ENCODE measurements around the gene HOXA4.

HOXA4 gene

DNA sequence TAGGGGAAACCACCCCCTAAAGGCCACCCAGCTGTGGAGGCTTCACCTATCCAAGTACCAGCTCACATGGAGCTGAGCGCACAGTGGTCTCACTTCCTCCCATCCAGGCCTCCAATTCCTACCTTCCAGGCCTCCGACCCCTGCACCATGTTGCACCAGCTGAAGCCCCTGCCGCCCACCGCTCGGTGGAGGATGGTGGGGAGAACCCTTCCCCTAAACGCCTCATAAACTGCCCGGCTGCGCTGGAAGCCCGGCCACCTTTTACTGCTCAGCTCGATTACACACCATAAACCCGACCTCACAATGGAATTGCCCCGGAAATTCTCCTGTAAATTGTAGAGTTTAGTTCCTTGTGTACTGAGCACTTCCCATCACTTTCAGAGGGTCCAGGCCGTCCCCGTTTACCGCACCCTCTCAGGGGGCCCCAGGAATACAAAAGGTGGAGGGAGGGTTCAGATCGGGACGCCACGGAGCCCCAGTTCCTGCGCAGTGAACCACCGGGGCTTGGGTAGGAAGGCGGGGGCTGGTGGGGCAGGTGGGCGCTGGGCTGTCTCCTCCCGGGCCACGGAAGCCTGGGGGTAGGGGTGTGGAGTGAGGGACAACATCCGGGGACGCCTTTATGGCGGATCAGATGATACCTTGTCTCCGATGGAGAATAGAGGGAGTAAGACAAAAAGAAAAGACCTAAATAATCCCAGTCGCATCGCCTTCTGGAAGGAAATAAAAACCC is 27.3 kb upstream of the HOXA4 start:
- DNase-seq = no peak

DNA sequence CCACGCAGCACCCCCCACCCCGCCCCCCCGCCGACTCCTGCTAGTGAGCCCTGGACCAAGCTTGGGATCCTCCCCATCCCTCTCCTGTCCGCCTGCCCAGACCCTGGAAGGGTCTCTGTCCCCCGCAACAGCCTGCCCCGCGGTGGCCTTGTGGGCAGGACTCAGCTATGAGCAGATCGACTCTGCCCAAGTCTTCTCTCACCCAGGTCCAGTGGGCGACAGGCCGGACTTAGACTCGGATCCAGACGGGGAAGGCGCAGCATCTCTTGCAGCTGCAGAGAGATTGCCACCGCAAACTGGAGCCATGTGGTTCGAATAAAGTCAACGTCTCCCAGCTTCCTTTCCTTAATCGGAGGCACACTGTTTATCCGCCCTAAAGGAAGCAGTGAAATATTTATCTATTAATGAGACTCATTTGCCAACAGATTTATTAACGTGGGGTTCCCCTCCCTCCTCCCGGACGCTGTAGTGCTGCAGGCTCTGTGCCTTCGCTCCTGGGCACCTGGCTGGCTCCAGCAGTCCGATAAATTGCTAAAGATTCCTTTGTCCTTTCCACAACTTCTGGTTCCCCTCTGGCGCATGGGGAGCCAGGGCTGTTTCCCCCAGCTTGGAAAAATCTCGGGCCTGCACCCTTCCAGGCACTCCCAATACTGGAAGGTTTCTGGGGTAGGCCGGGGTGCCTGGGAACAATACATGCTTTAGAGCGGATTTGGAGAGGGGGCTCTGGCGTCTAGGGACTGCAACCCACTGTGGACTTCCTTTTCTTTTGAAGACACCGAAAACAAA is 26.6 kb upstream of the HOXA4 start:
- no peak for DNase-seq

DNA sequence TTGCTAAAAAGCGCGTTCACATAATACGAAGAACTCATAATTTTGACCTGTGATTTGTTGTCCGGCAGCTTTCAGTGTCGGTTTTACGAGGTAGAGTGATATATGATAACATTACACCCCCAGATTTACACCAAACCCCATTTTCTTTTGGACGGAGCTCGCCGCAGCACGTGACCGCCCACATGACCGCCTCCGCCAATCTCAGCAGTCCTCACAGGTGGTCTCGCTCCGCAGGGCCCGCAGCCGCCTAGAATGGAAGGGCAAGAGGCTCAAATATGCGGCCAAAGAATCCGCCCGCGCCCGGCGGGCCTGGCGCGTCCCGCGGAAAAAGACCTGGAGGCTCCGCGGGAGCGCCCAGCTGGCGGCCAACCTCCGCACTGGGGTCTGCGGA is 25.9 kb upstream of the HOXA4 start, which contains the start of gene HOXA7:
Gene HOXA7, minus strand, starts transcription at position 168 of the 391 bp plus-strand sequence. Its CDS starts 130 bp downstream, at position 38.
- no peak for DNase-seq

DNA sequence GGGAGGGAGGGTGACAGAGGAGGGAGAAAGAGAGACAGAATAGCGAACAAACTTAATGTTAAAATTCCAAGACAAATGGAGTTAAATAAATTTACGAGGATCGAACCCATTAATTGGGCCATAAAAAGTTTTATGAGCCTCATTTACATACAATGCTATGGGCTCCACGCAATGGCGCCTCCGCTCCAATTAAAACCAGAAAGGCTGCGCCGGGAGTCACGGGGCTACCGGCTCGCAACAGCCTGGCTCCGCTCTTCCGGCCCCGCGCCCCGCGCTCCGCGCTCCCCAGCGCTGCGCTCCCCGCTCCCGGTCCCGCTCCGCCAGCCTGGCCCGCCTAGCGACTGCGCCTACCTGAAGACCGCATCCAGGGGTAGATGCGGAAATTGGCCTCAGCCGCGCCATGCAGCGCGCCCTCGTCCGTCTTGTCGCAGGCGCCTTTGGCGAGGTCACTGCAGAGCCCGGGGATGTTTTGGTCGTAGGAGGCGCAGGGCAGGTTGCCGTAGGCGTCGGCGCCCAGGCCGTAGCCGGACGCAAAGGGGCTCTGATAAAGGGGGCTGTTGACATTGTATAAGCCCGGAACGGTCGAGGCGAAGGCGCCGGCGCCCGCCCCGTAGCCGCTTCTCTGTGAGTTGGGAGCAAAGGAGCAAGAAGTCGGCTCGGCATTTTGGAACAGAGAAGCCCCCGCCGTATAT is 25.4 kb upstream of the HOXA4 start:
- no peak for DNase-seq

DNA sequence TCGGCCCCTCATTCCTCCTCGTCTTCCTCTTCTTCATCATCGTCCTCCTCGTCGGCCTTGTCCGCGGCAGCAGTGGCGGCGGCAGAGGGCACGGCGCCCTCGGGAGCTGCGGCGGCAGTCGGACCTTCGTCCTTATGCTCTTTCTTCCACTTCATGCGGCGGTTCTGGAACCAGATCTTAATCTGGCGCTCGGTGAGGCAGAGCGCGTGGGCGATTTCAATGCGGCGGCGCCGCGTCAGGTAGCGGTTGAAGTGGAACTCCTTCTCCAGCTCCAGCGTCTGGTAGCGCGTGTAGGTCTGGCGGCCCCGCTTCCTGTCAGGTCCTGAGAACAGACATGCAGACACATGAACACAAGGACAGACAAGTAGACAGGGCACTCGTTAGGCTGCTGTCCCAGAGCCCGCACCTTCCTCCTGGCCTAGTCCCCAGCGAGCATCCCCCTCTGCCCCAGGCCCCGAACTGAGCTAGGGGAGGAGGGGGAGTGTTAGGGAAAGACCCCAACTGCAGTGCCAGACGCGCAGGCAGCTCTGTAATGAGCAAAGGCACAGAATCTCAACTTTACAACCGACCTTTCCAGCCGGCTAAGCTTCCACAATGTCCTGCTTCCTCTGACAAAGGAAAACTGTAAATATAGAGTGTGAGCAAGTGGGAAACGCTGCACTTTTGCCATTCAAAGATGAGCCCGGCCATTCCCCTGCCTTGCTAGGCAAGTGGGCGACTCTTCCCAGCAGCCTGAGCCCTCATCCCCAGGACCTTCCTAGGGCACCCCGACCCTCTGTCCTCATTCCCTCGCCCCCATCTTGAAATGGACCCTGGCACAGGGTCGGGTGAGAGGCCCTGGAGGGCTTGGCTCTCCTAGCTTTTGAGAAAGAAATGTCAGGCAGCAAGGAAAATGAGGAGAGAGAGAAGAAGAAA is 24.6 kb upstream of the HOXA4 start:
- no peak for DNase-seq

DNA sequence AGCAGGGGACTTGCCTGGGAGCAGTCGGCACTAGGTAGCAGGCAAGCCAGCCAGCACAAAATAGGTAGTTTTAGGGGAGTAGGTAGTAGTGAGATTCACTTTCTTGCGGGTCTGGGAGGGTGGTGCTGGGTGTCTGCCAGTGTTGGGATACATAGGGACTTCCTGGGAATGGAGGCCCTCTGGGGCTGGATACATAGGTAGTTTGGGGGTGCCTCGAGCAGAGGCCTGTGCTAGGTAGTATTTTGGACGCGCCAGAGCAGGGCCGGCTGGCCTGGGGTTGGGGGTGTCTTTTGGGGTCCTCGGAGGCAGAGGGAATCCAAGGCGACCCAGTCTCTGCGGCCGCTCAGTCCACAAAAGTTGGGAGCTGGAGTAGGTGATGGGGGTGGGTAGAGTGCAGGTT is 23.8 kb upstream of the HOXA4 start:
- no peak for DNase-seq

DNA sequence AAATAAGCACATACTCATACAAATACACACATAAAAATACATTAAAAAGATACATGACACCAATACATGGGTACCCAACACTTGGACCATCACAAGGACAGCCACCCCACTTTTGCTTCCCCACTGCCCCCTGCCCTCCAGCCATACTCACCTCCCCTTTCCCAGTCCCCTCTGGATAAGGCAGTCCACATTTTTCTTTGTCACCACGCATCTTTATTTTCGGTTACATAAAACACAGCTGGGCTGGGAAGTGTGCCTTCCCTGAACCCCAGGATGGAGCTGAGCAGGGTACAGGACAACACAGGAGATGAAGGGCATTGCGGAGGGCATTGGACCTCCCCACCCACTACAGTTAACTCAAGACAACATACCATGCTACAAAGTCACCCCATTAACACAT is 23.0 kb upstream of the HOXA4 start:
- no peak for DNase-seq

DNA sequence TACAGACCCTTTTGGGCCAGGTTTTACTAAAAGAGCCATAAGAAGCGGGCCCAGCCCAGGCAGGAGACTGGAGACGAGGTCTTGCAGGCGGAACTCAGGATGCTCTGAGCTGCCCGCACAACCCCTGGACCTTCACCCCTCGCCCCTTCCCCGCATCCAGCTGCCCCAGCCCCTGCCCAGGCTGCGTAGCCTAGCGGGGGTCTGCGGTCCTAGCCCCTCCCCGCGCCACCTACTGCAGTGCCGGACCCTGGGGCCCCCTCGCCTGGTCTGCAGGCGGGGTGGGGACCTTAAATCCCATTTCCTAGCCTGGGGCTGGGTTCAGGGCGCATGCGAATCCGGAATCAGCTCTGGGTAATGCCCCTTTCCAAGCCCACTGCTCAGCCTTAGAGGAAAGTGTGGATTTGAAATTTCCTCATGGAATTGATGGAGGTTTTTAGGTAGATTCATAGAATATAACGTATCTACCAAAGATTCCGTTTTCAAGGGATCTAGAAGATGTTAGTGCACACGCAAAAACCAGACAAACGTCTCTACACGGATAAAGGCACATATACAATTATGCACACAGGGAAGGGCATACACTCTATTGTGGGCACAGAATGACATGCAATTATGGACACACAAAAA is 22.4 kb upstream of the HOXA4 start:
- DNase-seq = no peak

DNA sequence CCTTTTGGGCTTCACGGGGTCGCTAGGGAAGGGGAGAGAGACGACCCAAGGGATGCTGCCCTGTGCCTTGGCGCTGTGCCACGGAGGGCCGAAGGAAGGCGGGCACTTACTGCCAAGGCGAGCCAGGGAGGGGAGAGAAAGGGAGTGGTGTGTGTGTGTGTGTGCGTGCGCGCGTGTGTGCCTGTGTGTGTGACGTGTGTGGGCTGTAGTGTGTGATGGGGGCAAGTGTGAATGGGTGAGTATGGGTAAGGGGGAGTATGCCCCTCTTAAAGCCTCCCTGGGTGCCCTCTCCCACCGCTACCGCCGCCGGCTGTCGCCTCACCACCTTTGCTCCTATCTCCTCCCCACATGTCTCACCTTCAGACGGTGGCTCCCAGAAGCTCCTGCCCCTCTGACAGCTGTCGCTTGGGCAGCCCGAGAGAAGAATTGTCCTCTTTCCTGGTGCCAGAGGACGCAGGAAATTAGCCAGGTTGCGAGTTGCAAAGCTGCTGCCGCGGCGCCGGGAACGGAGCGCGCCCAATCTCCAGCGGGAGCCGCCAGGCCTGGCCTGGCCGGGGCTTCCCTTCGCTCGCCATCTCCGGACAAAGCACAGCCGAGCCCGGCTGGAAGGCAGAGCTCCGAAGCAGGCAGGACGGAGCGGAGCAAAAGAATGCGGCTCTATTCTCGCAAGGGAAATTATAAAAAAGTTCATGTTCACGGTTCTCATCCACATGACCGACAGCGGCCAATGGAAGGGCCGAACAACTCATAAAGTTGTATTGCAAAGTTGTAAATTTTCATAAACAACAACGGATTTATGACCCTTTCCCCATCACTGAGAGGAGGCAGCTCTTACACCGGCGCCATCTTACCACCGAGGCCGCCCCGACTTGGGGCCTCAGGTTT is 21.6 kb upstream of the HOXA4 start, which contains the start of gene HOXA3:
Gene HOXA3, minus strand, starts transcription at position 653 of the 885 bp plus-strand sequence. CDS start 41,943 bp downstream, outside the sequence.
- DNase-seq = no peak

DNA sequence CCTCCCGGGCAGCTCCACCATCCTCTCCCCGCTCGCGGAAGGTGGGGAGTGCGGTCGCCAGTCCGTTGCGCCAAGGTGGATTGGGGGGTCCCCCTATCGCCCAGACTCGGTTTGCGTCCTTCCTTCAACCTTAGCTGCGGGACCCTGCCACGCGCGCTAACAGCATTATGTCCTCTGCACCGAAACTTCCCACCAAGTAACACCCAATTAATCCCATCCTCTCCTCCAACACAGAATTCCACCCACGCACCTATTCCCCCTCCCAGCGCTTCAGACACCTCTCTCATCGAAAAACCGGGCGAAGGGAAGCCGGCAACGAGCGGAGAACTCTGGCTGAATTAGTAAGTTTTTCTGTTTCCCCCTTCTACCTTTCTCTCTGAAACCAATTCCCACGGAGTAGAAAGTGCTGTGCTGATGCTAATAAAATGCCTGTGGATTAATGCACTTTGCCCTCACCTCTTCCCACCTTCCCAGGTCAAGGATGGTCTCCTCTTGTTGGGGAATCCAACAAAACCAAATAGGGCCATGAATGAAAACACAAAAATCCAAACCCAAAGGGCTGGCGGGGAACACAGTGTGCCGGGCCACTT is 20.9 kb upstream of the HOXA4 start:
- DNase-seq = no peak

DNA sequence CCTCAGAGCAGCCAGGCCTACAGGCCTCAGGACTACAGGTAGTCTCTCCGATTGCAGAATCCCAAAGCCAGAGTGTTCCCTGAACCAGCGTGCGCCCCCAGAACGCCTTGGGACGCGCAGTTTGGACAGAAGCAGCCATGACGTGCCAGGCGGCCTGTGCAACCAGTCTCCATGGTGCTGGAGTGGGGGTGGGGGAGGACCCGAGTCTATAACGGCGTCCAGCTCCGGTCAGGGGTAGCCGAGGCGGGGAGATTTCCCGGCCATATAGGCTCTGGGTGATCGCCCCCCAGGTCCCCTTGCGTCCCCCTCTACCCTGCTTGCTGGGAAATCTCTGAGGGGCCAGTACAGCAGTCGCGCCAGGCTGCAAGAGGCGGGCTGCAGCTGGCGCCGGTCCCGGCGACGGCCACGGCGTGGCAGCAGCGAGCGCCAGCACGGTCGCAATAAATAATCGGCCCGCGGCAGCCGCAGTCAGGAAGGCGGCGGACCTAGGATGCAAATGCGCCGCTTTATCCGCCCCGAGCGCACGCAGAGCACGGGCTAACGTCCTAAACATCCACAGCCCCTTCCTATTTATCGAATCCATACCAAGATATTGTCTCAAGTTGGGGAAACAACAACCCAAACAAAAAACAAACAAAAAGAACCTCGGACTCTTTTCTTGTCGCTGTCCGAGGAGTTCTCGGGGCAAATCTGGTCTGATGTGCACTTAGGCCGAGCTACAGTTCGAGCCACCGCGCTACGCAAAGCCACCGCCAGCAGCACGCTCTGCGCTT is 20.2 kb upstream of the HOXA4 start:
- peak; percentile 50 for DNase-seq

DNA sequence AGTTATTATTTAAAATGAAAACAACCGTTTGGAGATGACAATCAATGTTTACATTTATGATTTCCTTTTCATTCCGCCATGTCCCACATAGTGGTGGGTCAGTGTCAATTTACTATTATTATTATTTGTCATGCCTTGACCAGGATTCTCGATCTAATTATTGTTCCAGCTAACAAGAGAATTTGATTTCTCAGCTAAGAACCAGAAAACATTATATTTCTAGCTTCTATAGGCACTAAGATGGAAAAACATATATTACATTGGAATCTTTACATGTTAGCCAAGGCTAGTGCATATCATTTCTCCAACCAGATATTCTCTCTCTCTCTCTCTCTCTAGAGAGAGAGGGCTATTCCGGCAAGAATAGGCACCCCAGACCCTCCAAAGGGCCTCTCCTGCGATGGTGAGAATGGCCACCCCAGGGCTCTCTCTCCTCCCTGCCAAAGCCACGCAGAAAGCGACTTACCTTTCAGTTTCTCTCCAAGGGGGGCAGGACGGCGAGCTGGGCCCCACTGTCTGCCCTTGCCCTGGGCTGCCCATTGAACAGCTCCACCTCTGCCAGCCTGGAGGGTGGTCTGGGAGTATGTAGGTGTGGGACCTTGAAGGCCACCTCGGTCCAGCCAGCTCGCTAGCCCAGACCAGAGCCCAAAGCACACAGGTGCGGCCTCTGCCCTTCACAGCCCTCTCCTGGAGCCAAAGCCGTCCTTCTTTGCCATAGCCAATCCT is 19.4 kb upstream of the HOXA4 start:
- no peak for DNase-seq

DNA sequence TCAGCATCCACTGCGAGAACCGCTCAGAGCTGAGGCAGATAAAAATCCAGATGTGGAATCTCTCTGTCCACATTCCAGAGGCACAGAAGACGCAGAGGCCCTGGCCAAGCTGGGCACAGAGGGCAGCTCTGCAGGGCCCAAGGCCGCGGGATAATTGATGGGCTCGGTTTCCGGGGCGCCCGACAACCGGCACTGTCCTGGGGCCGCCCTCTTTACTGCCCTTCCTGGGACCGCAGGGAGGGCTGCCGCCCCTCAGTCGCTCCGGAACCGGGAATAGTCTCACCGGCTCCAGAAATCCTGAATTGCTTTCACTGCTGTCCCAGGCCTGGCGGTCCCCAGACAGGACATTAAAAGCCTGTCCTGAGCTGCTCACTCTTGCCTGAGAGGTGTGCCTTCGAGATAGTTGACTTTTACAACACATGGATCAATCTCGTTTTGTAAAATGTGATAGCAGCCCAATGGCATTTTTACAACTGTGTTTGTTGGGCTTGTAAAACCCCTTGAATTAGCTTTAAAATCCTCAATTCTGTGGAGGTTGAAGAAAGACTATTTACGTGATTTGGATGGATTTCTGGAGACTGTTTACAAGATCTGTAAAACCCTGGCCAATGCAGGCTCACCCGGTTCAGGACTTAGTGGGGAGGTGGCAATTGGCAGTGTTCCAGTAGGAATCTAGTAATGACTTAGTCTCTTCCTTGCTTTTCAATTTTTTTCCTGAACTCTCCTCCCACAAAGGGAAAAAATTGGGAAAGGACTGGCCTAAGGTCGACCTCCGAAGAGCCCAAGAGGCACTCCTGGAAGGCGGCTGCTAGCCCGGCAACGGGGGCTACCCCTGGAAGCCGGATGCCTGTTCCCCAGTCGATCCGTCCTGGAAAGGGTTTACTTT is 18.4 kb upstream of the HOXA4 start:
- no peak for DNase-seq

DNA sequence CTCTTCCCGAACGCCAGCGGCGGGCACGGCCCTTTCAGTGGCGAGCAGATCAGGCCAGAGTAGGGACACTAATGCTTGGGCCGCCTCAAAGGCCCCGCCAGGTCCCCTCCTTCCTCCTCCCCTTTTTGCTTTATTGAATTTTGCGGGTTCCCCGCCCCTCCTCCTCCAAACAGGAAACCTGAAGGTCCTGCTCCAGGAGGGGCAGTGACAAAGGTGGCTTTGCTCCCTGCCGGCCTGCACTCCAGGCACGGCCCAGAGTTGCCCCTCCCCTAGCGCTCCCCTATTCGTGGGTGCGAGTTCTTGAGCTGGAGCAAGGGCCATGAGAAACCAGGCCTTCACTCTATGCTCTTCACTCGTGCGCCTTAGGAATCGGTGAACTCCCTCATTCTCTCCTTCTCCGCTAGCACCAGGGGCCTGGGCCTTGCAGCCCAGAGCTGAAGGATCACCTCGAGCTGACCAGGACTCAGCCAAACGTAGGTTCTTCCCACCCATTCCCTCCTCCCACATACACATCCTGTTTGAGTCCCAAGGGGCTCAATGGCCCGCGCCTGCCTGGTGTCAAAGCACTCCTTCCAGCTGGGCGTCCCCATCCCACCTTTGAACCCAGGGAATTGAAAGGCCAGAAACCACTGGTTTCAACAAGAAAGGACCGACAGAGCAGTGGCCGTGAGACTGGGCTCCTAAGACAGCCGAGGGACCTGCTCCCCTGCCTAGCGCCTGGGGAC is 17.6 kb upstream of the HOXA4 start:
- no peak for DNase-seq

DNA sequence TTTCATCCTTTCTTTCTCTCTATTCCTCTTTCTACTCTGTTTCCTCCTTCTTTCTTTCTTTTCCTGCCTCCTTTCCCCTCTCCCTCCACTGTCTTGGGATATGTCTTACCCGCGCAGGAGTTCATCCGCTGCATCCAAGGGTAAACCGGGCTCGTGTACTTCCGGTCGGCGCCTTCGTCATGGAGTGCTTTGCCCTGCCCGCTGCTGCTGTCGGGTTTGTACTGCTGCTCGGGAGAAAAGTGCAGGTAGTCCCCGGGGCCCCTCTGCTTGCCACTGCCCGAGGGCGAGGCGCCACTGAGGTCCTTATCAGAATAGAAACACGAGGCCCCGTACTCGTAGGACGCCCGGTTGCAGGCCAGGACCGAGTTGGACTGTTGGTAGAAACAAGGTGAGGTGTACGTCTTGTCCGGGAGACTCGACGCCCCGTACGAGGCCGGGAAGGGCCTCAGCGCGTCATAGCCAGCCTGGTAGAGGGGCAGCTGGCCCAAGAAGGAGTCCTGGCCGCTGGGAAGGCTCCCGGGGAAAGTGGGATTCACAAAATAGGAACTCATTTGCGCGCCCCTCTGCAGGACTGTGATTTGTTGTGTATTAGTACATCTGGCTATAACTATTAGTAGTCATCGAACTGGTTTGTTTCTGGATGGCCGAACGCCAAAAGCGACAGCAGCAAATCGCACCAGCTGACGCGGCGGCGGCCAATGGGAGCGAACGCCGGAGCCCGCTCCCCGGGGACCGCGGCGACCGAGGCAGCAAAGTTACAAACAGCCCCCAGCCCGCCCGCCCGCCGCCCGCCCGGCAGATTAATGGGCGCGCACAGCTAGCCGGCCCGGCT is 16.9 kb upstream of the HOXA4 start, which contains the start of gene HOXA6:
Gene HOXA6, minus strand, starts transcription at position 576 of the 832 bp plus-strand sequence. Its CDS starts 25 bp downstream, at position 551.
- no peak for DNase-seq

Measured in CD4-positive, alpha-beta T cell treated with Interleukin-4 for 4 hours (primary cell).